OCI-LY3 (cell line): ENCODE data around the gene TRA2B.

Experiments used
- H2AFZ ChIP-seq: fragments of 200-600, 300-600 bp; shearing (Covaris generic); 2 replicates; pipeline ENCODE4 v1.6.0; 2014; ENCODE audit warnings: antibody characterized with exemption, low read depth, low read length
- H3K27ac ChIP-seq: fragments of 200-600, 300-600 bp; sonication (generic); 2 replicates; pipeline ENCODE4 v1.5.1; 2014; ENCODE audit warnings: mild to moderate bottlenecking, low read length, moderate library complexity, mixed read lengths
- H3K27me3 ChIP-seq: fragments of 200-600, 300-600 bp; sonication (generic); 2 replicates; pipeline ENCODE4 v1.6.1; 2014; ENCODE audit warnings: low read depth, low read length, mixed read lengths
- H3K36me3 ChIP-seq: fragments of 200-600, 300-600 bp; sonication (generic); replicated peaks from 2 replicates; pipeline ENCODE3; 2014; ENCODE audit warnings: low read depth, low read length, mixed read lengths
- H3K4me1 ChIP-seq: fragments of 300-600, 200-600 bp; sonication (generic); 2 replicates; pipeline ENCODE4 v1.6.1; 2014; ENCODE audit warnings: low read length, mixed read lengths
- H3K4me2 ChIP-seq: fragments of 200-600, 300-600 bp; sonication (generic); 2 replicates; pipeline ENCODE4 v1.6.1; 2014; ENCODE audit warnings: low read length, mixed read lengths
- H3K4me3 ChIP-seq: fragments of 300-600, 200-600 bp; sonication (generic); 2 replicates; pipeline ENCODE4 v1.5.1; 2014; ENCODE audit warnings: antibody characterized with exemption, mild to moderate bottlenecking, low read length, moderate library complexity
- H3K79me2 ChIP-seq: fragments of 300-600, 200-600 bp; shearing (Covaris generic); 2 replicates; pipeline ENCODE4 v1.6.1; 2014; ENCODE audit warnings: mild to moderate bottlenecking, low read length, mixed read lengths
- H3K9ac ChIP-seq: fragments of 300-600, 200-600 bp; shearing (Covaris generic); 2 replicates; pipeline ENCODE4 v1.6.0; 2014; ENCODE audit warnings: mild to moderate bottlenecking, low read length, moderate library complexity
- H3K9me3 ChIP-seq: fragments of 200-600, 300-600 bp; shearing (Covaris generic); 2 replicates; pipeline ENCODE4 v1.6.1; 2014; ENCODE audit warnings: low read length, mixed read lengths; ENCODE audit not compliant: insufficient read depth
- H4K20me1 ChIP-seq: fragments of 200-600, 300-600 bp; sonication (generic); 2 replicates; pipeline ENCODE4 v1.6.1; 2016; ENCODE audit warnings: low read length, mixed read lengths; ENCODE audit not compliant: insufficient read depth
- CTCF ChIP-seq: fragments of 200-600, 300-600 bp; sonication (generic); IDR thresholded peaks from 2 replicates; pipeline ENCODE4 v1.5.1; 2014; ENCODE audit warnings: antibody characterized with exemption, low read length, low read depth
- EZH2phosphoT487 ChIP-seq: fragments of 200-600 bp; shearing (Covaris generic); IDR thresholded peaks from 2 replicates; pipeline ENCODE4 v1.6.1; 2018; ENCODE audit warnings: antibody characterized with exemption, mixed run types, low read depth

Gene TRA2B

GRCh38 chr3:185937689-185938374 lies at the start of gene TRA2B:
TRA2B (minus strand) TSS chr3:185938014; CDS start chr3:185937860, 154 bp downstream.
- H3K27ac ChIP-seq = peak within 1 kb of the TSS; percentile 91
- peak within 1 kb of the TSS; percentile 48; the same call in 1 of the 2 replicates for H2AFZ ChIP-seq
- H3K27me3 ChIP-seq = no peaks in the 10 kb centered on the region
- H3K9me3 ChIP-seq = no peaks in the 10 kb centered on the region
- H3K4me2 ChIP-seq = peak within 1 kb of the TSS; percentile 92
- no peak for TF ChIP-seq EZH2phosphoT487
- peak; percentile 36 for TF ChIP-seq CTCF
- peaks cover 43% of the 10 kb centered on the region for H4K20me1 ChIP-seq
- peaks cover 29% of the 10 kb centered on the region for H3K36me3 ChIP-seq
- peaks cover 50% of the 10 kb centered on the region for H3K79me2 ChIP-seq
- H3K4me3 ChIP-seq = peak within 1 kb of the TSS; percentile 97
- H3K9ac ChIP-seq = peak within 1 kb of the TSS; percentile 100
- H3K4me1 ChIP-seq = peaks cover 27% of the 10 kb centered on the region

DNA sequence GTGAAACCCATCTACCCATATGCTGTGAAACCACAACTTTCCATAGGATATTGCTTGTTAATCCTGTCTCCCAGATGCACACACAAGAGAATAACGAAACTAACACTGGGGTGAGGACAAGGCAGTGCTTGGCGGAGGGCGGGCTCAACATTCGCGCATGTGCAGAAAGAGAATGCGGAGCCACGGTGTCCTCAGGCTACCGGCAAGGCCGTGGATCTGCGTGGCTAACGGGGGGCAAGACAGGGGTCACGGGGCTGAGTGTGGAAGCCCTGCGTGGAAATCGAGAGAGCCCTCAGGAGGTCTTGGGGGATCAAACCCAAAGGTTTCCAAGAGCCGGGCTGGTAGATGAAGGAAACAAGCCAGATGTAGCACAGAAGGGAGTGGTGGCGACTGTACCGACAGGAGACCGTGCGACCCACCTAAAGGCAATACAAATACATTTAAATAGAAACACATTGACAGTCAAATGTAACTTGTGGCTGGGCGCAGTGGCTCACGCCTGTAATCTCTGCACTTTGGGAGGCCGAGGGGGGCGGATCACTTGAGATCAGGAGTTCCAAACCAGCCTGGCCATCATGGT lies 48.5 kb upstream of the TRA2B start:
- Histone ChIP-seq H3K36me3 (no peaks in the 10 kb centered on the region), H3K4me2 (no peak overlapping the region), H3K79me2 (no peaks in the 10 kb centered on the region), H2AFZ (no peak overlapping the region), H3K9ac (no peak overlapping the region), H3K27me3 (peaks cover 9% of the 10 kb centered on the region), H3K4me3 (no peak overlapping the region), H3K4me1 (no peaks in the 10 kb centered on the region), H3K9me3 (no peaks in the 10 kb centered on the region), H4K20me1 (no peaks in the 10 kb centered on the region), H3K27ac (no peak overlapping the region)
- TF ChIP-seq CTCF (no peak), EZH2phosphoT487 (no peak)

- Histone ChIP-seq H3K4me2 (no peak overlapping the region), H3K9me3 (no peaks in the 10 kb centered on the region), H3K36me3 (no peaks in the 10 kb centered on the region), H3K4me3 (no peak overlapping the region), H3K9ac (no peak overlapping the region), H3K27me3 (peaks cover 6% of the 10 kb centered on the region), H3K27ac (no peak overlapping the region), H4K20me1 (no peaks in the 10 kb centered on the region), H3K4me1 (no peaks in the 10 kb centered on the region), H2AFZ (no peak overlapping the region), H3K79me2 (no peaks in the 10 kb centered on the region)
- TF ChIP-seq EZH2phosphoT487 (no peak), CTCF (no peak)
Observed at GRCh38 chr3:185984203-185984602, 46.4 kb upstream of the TRA2B start.

GRCh38 chr3:185983495-185984141 lies 45.8 kb upstream of the TRA2B start:
- no peak overlapping the region for H2AFZ ChIP-seq
- TF ChIP-seq CTCF (peak; percentile 92), EZH2phosphoT487 (no peak)
- no peaks in the 10 kb centered on the region for H4K20me1 ChIP-seq
- H3K27me3 ChIP-seq = peaks cover 6% of the 10 kb centered on the region
- peak overlapping the region; percentile 15; the same call in 1 of the 2 replicates for H3K4me2 ChIP-seq
- no peaks in the 10 kb centered on the region for H3K4me1 ChIP-seq
- no peaks in the 10 kb centered on the region for H3K79me2 ChIP-seq
- H3K4me3 ChIP-seq = no peak overlapping the region
- no peaks in the 10 kb centered on the region for H3K9me3 ChIP-seq
- H3K36me3 ChIP-seq = no peaks in the 10 kb centered on the region
- H3K9ac ChIP-seq = no peak overlapping the region
- no peak overlapping the region for H3K27ac ChIP-seq
